HEK293 (cell line): ENCODE results near the gene RRP1B.

ENCODE experiments used
- CTCF ChIA-PET: fragments of 350-600 bp; formaldehyde crosslinking; extraction: SDS; loops from one replicate; lab custom pipeline; 2021; ENCODE audit warnings: antibody characterized with exemption; lab: Yijun Ruan, JAX
- POLR2A ChIA-PET: fragments of 300-600 bp; formaldehyde crosslinking; extraction: SDS; loops from one replicate; lab custom pipeline; 2020; ENCODE audit warnings: antibody characterized with exemption, inconsistent platforms; lab: Yijun Ruan, JAX
- H3K27ac ChIP-seq: fragments of 200-500 bp; sonication (Bioruptor generic); 2 replicates; pipeline ENCODE4 v1.5.1; 2014; ENCODE audit warnings: low read depth, low read length, control low read depth, inconsistent platforms; ENCODE audit errors: extremely low read depth
- H3K36me3 ChIP-seq, 2 experiments: fragments of 200-500 bp in 1 of 2; sonication (Bioruptor generic) in 1 of 2; 1 replicate in 1 of 2; 2 replicates in 1 of 2; pipeline ENCODE4 v1.5.1; 2014 to 2017; ENCODE audit warnings: inconsistent platforms in 2 of 2, low read length in 2 of 2; ENCODE audit not compliant: control insufficient read depth in 2 of 2, insufficient read depth in 1 of 2
- H3K4me1 ChIP-seq: fragments of 200-500 bp; sonication (Bioruptor generic); 2 replicates; pipeline ENCODE4 v1.5.1; 2014; ENCODE audit warnings: mild to moderate bottlenecking, low read length, inconsistent platforms; ENCODE audit not compliant: control insufficient read depth, insufficient read depth
- H3K4me3 ChIP-seq: 2 replicates; pipeline ENCODE4 v1.5.1; 2011; ENCODE audit warnings: low read depth, mild to moderate bottlenecking, control low read depth, low read length, moderate library complexity
- H3K9me3 ChIP-seq: fragments of 200-500 bp; sonication (Bioruptor generic); 2 replicates; pipeline ENCODE4 v1.5.1; 2014; ENCODE audit warnings: low read depth, low read length, inconsistent platforms; ENCODE audit not compliant: control insufficient read depth, insufficient read depth
- KLF16 ChIP-seq: fragments of 450-650 bp; formaldehyde crosslinking; IDR thresholded peaks from 2 replicates; pipeline ENCODE4 v1.5.1; 2017; ENCODE audit warnings: missing biosample characterization, missing genetic modification characterization
- MZF1 ChIP-seq: fragments of 450-650 bp; formaldehyde crosslinking; IDR thresholded peaks from 2 replicates; pipeline ENCODE4 v1.5.1; 2017; ENCODE audit warnings: missing biosample characterization, missing genetic modification characterization, borderline replicate concordance
- OVOL3 ChIP-seq: fragments of 450-650 bp; formaldehyde crosslinking; IDR thresholded peaks from 2 replicates; pipeline ENCODE4 v1.5.1; 2016; ENCODE audit warnings: missing biosample characterization, missing genetic modification characterization
- SP3 ChIP-seq: fragments of 450-650 bp; formaldehyde crosslinking; IDR thresholded peaks from 2 replicates; pipeline ENCODE4 v1.5.1; 2016; ENCODE audit warnings: missing biosample characterization, missing genetic modification characterization
- YY1 ChIP-seq: fragments of 450-650 bp; formaldehyde crosslinking; IDR thresholded peaks from 2 replicates; pipeline ENCODE4 v1.5.1; 2018; ENCODE audit warnings: missing biosample characterization, missing genetic modification characterization
- ZBTB10 ChIP-seq: fragments of 450-650 bp; formaldehyde crosslinking; IDR thresholded peaks from 2 replicates; pipeline ENCODE4 v1.5.1; 2016; ENCODE audit warnings: missing biosample characterization, missing genetic modification characterization
- ZBTB17 ChIP-seq: fragments of 450-650 bp; formaldehyde crosslinking; IDR thresholded peaks from 2 replicates; pipeline ENCODE4 v1.5.1; 2016; ENCODE audit warnings: missing biosample characterization, missing genetic modification characterization
- ZNF112 ChIP-seq: fragments of 450-650 bp; formaldehyde crosslinking; IDR thresholded peaks from 2 replicates; pipeline ENCODE4 v1.5.0; 2017; ENCODE audit warnings: missing biosample characterization, missing genetic modification characterization
- ZNF133 ChIP-seq: fragments of 450-650 bp; formaldehyde crosslinking; IDR thresholded peaks from 2 replicates; pipeline ENCODE4 v1.5.1; 2016; ENCODE audit warnings: missing biosample characterization, missing genetic modification characterization
- ZNF148 ChIP-seq: fragments of 450-650 bp; formaldehyde crosslinking; IDR thresholded peaks from 2 replicates; pipeline ENCODE4 v1.5.0; 2017; ENCODE audit warnings: missing biosample characterization, missing genetic modification characterization, borderline replicate concordance
- ZNF155 ChIP-seq: fragments of 450-650 bp; formaldehyde crosslinking; IDR thresholded peaks from 2 replicates; pipeline ENCODE4 v1.5.1; 2016; ENCODE audit warnings: missing biosample characterization, missing genetic modification characterization
- ZNF211 ChIP-seq: fragments of 450-650 bp; formaldehyde crosslinking; IDR thresholded peaks from 2 replicates; pipeline ENCODE4 v1.5.1; 2016; ENCODE audit warnings: low read depth, missing biosample characterization, missing genetic modification characterization
- ZNF221 ChIP-seq: fragments of 450-650 bp; formaldehyde crosslinking; IDR thresholded peaks from 2 replicates; pipeline ENCODE4 v1.5.1; 2017; ENCODE audit warnings: missing biosample characterization, missing genetic modification characterization, borderline replicate concordance
- ZNF335 ChIP-seq: fragments of 450-650 bp; formaldehyde crosslinking; conservative IDR thresholded peaks from 2 replicates; pipeline ENCODE4 v1.5.1; 2016; ENCODE audit warnings: missing biosample characterization, missing genetic modification characterization
- ZNF416 ChIP-seq: fragments of 450-650 bp; formaldehyde crosslinking; IDR thresholded peaks from 2 replicates; pipeline ENCODE4 v1.5.1; 2016; ENCODE audit warnings: missing biosample characterization, missing genetic modification characterization
- ZNF423 ChIP-seq: fragments of 450-650 bp; formaldehyde crosslinking; IDR thresholded peaks from 2 replicates; pipeline ENCODE4 v1.5.1; 2016; ENCODE audit warnings: missing biosample characterization, missing genetic modification characterization
- ZNF426 ChIP-seq: fragments of 450-650 bp; formaldehyde crosslinking; IDR thresholded peaks from 2 replicates; pipeline ENCODE4 v1.5.1; 2017; ENCODE audit warnings: missing biosample characterization, missing genetic modification characterization, mild to moderate bottlenecking, inconsistent platforms, moderate library complexity
- ZNF433 ChIP-seq: fragments of 450-650 bp; formaldehyde crosslinking; IDR thresholded peaks from 2 replicates; pipeline ENCODE4 v1.5.1; 2016; ENCODE audit warnings: missing biosample characterization, missing genetic modification characterization, low read depth
- ZNF549 ChIP-seq: fragments of 450-650 bp; IDR thresholded peaks from 2 replicates; pipeline ENCODE4 v1.5.1; 2018; ENCODE audit warnings: missing biosample characterization, missing genetic modification characterization, mild to moderate bottlenecking, inconsistent platforms, moderate library complexity
- ZNF623 ChIP-seq: fragments of 450-650 bp; formaldehyde crosslinking; IDR thresholded peaks from 2 replicates; pipeline ENCODE4 v1.5.1; 2016; ENCODE audit warnings: missing biosample characterization, missing genetic modification characterization
- ZNF664 ChIP-seq: fragments of 450-650 bp; formaldehyde crosslinking; IDR thresholded peaks from 2 replicates; pipeline ENCODE4 v1.5.1; 2016; ENCODE audit warnings: missing biosample characterization, missing genetic modification characterization
- ZNF792 ChIP-seq: fragments of 450-650 bp; formaldehyde crosslinking; IDR thresholded peaks from 2 replicates; pipeline ENCODE4 v1.5.1; 2016; ENCODE audit warnings: missing biosample characterization, missing genetic modification characterization
- ZSCAN23 ChIP-seq: fragments of 450-650 bp; formaldehyde crosslinking; IDR thresholded peaks from 2 replicates; pipeline ENCODE4 v1.5.1; 2016; ENCODE audit warnings: missing biosample characterization, missing genetic modification characterization
- TF ChIP-seq, protein P1 (sequence below): fragments of 450-650 bp; formaldehyde crosslinking; IDR thresholded peaks from 2 replicates; pipeline ENCODE4 v1.5.1; 2016; ENCODE audit warnings: missing biosample characterization, missing genetic modification characterization
- TF ChIP-seq, protein P2 (sequence below): fragments of 450-650 bp; formaldehyde crosslinking; IDR thresholded peaks from 2 replicates; pipeline ENCODE4 v1.5.1; 2016; ENCODE audit warnings: missing biosample characterization, missing genetic modification characterization

RRP1B gene

DNA sequence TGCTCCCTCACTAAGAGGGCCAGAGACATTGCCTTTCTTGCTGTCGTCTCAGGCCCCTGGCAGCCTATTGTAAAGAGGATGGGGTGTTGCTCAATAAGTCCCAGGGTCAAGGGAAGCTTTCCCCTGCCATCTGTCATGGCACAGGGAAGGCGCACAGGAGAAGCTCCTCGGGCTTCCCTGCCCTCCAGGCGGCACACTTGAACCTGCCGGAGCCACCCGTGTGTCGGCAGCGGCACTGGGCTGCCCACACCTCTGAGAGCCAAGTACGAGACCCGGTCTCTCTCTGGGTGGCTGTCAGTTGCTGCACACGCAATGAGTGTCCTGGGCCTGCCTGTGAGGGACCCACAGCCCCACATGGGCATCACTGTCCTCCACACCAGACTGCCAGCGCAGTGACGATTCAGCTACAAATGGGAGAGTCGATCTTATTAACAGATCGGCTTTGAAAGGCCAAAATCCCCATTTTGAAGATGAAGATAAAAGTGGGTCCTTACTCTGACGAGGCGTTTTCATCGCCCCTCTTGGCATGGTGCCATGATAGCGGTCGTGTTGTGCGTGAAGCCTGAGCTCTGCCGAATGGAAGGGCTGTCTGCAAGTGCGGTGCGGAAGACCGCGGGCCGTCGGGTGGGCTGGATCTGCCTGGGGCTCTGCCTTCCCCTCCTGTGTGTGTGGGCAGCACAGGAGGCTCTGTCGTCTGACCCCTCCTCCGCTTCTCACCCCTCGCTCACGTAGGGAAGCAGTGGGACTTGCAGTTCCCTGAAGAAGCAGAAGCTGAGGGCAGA lies 30.4 kb downstream of the RRP1B start:
- Histone ChIP-seq H3K9me3 (no peaks in the 10 kb centered on the region), H3K4me3 (no peak overlapping the region), H3K4me1 (no peaks in the 10 kb centered on the region), H3K36me3 (peaks cover 47 to 97% of the 10 kb centered on the region in 2 experiments), H3K27ac (no peak overlapping the region)
- ChIA-PET CTCF (no interaction called here), POLR2A (interaction anchor here (1.1 kb wide), 1 partner anchor 31 kb away, joined by 3 read pairs; the partner anchor contains the start of genes HSF2BP and RRP1B)
- TF ChIP-seq ZNF112 (tag by site-specific recombination) = no peak
- no peak for TF ChIP-seq ZNF133 (tag by site-specific recombination)
- no peak for TF ChIP-seq ZNF623 (tag by site-specific recombination)
- TF ChIP-seq ZNF664 = no peak
- TF ChIP-seq ZNF155 (tag by site-specific recombination) = no peak
- TF ChIP-seq OVOL3 = no peak
- TF ChIP-seq ZNF211 (tag by site-specific recombination) = no peak
- TF ChIP-seq YY1 (tag by site-specific recombination) = no peak
- TF ChIP-seq ZNF148 (tag by site-specific recombination) = no peak
- TF ChIP-seq ZNF423 = no peak
- no peak for TF ChIP-seq KLF16 (tag by site-specific recombination)
- no peak for TF ChIP-seq ZNF416 (tag by site-specific recombination)
- TF ChIP-seq MZF1 = no peak

- H3K27ac ChIP-seq = no peak overlapping the region
- no peaks in the 10 kb centered on the region for H3K4me1 ChIP-seq
- H3K4me3 ChIP-seq = no peak overlapping the region
- CTCF ChIA-PET = no interaction called here
- TF ChIP-seq ZNF549 (no peak), ZNF335 (tag by site-specific recombination) (no peak), ZSCAN23 (tag by site-specific recombination) (no peak), ZBTB17 (tag by site-specific recombination) (no peak), ZNF426 (tag by site-specific recombination) (no peak), ZNF133 (tag by site-specific recombination) (no peak), KLF16 (tag by site-specific recombination) (no peak), ZNF221 (no peak), SP3 (no peak), ZNF433 (tag by site-specific recombination) (no peak), ZBTB10 (tag by site-specific recombination) (no peak), ZNF792 (tag by site-specific recombination) (no peak)
- TF ChIP-seq, protein P1, sequence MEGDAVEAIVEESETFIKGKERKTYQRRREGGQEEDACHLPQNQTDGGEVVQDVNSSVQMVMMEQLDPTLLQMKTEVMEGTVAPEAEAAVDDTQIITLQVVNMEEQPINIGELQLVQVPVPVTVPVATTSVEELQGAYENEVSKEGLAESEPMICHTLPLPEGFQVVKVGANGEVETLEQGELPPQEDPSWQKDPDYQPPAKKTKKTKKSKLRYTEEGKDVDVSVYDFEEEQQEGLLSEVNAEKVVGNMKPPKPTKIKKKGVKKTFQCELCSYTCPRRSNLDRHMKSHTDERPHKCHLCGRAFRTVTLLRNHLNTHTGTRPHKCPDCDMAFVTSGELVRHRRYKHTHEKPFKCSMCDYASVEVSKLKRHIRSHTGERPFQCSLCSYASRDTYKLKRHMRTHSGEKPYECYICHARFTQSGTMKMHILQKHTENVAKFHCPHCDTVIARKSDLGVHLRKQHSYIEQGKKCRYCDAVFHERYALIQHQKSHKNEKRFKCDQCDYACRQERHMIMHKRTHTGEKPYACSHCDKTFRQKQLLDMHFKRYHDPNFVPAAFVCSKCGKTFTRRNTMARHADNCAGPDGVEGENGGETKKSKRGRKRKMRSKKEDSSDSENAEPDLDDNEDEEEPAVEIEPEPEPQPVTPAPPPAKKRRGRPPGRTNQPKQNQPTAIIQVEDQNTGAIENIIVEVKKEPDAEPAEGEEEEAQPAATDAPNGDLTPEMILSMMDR = no peak
- TF ChIP-seq, protein P2, sequence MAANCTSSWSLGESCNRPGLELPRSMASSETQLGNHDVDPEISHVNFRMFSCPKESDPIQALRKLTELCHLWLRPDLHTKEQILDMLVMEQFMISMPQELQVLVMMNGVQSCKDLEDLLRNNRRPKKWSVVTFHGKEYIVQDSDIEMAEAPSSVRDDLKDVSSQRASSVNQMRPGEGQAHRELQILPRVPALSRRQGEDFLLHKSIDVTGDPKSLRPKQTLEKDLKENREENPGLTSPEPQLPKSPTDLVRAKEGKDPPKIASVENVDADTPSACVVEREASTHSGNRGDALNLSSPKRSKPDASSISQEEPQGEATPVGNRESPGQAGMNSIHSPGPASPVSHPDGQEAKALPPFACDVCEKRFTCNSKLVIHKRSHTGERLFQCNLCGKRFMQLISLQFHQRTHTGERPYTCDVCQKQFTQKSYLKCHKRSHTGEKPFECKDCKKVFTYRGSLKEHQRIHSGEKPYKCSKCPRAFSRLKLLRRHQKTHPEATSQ (tag by site-specific recombination) = no peak
- POLR2A ChIA-PET = interaction anchor here (1.1 kb wide), 1 partner anchor 31 kb away, joined by 3 read pairs; the partner anchor contains the start of genes HSF2BP and RRP1B
- H3K36me3 ChIP-seq = peaks cover 45 to 97% of the 10 kb centered on the region in 2 experiments
- no peaks in the 10 kb centered on the region for H3K9me3 ChIP-seq
Measured at GRCh38 chr21:43690346-43690745, 31.0 kb downstream of the RRP1B start.
